Gastrocnemius medialis (tissue), 4 donors: ENCODE measurements around the gene PRR19. TPM values are rescaled to one million over a fixed set of nuclear protein-coding genes. Genes with fewer than 3 reads are reported as not detected.

Experiments used
- ATAC-seq, 2 donors: fragments of 150-250 bp; one replicate each; pipeline ENCODE4 v1.9.1; 2016
- DNase-seq, 2 donors: peaks; one replicate each; pipeline ENCODE4 v3.0.0-alpha.2; 2019
- H3K27ac ChIP-seq, 4 donors: fragments of 200-600 bp; sonication (generic); 1 replicate in 1 of 4; 2 replicates in 3 of 4; pipeline ENCODE4 v1.5.1; 2016 to 2018; ENCODE audit warnings: mild to moderate bottlenecking in 2 of 4, moderate library complexity in 1 of 4
- H3K27me3 ChIP-seq, 3 donors: fragments of 200-600 bp; sonication (generic) in 2 of 3; 1 replicate in 1 of 3; 2 replicates in 2 of 3; pipeline versions ENCODE4 v1.5.1 to v1.6.0; 2016 to 2019; ENCODE audit warnings: mild to moderate bottlenecking in 1 of 3, moderate library complexity in 1 of 3
- H3K36me3 ChIP-seq, 2 donors: fragments of 200-600 bp; sonication (generic) in 1 of 2; one replicate each; pipeline ENCODE4 v1.5.1; 2017 to 2018
- H3K4me1 ChIP-seq, 2 donors: fragments of 200-600 bp; sonication (generic) in 1 of 2; one replicate each; pipeline ENCODE4 v1.5.1; 2016 to 2017; ENCODE audit warnings: mild to moderate bottlenecking in 2 of 2
- H3K4me3 ChIP-seq, 4 donors: fragments of 200-600 bp; sonication (generic) in 3 of 4; 1 replicate in 1 of 4; 2 replicates in 3 of 4; pipeline ENCODE4 v1.5.1; 2016 to 2019; ENCODE audit warnings: mild to moderate bottlenecking in 2 of 4
- H3K9me3 ChIP-seq, 3 donors: fragments of 200-600 bp; sonication (generic) in 2 of 3; 1 replicate in 1 of 3; 2 replicates in 2 of 3; pipeline ENCODE4 v1.5.1; 2016 to 2019
- CTCF ChIP-seq, 5 experiments: fragments of 450-650 bp in 3 of 5; fragments of 200-600 bp in 2 of 5; sonication (generic) in 2 of 5; IDR thresholded peaks in 4 of 5; conservative IDR thresholded peaks in 1 of 5; 1 replicate in 4 of 5; 2 replicates in 1 of 5; pipeline ENCODE4 v1.5.1; 2016 to 2019; ENCODE audit warnings: antibody characterized with exemption in 5 of 5, mild to moderate bottlenecking in 3 of 5, moderate library complexity in 3 of 5
- POLR2A ChIP-seq, 2 donors: fragments of 450-650 bp; IDR thresholded peaks; one replicate each; pipeline ENCODE4 v1.6.1; 2017; ENCODE audit warnings: antibody characterized with exemption in 2 of 2, mild to moderate bottlenecking in 2 of 2, moderate library complexity in 2 of 2
- in situ Hi-C, 4 donors: fragments of 200-750 bp; cut with MboI; loops; one replicate each; pipeline versions ENCODE4 v1.15.0 to v1.8.0; 2017; ENCODE audit warnings: low sequenced_read_pairs in 4 of 4
- intact Hi-C: fragments of 100-400 bp; cut with DNase I; formaldehyde crosslinking; loops from one replicate; pipeline ENCODE4 v1.15.1; 2023; ENCODE audit warnings: low total_unique reads
- total RNA-seq, 4 donors: library from RNA; depleted of rRNA; stranded (reverse); fragments of >200 nt; gene quantifications; one replicate each; pipeline versions ENCODE4 v1.1.0 to v1.2.3, GENCODE V29; 2016

PRR19 gene
- total RNA-seq, 4 donors from 2014 or later, result not detected

GRCh38 chr19:42306646-42307045 is 4.7 kb downstream of the PRR19 start:
- Histone ChIP-seq H3K36me3 (no peaks in the 10 kb centered on the region), H3K27me3 (peaks cover 0 to 3% (median 2%) of the 10 kb centered on the region in 3 donors), H3K4me3 (no peak overlapping the region), H3K9me3 (no peaks in the 10 kb centered on the region), H3K27ac (no peak overlapping the region), H3K4me1 (peaks cover 15 to 16% of the 10 kb centered on the region in 2 donors)
- no peak for TF ChIP-seq CTCF (IDR thresholded peaks at IDR 0.05 in 4 of 5, conservative IDR thresholded peaks at IDR 0.05 in 1 of 5)
- ATAC-seq (no peak), DNase-seq (no peak)
- in situ Hi-C loops (loop anchor here in 1 of 4 donors (25.0 kb wide), 1 partner anchor 169 kb away; the partner anchor contains the start of gene POU2F2), intact Hi-C loops (no loop called here)

GRCh38 chr19:42309686-42310085 is 7.8 kb downstream of the PRR19 start:
- H3K9me3 ChIP-seq, result no peaks in the 10 kb centered on the region
- no peak overlapping the region for H3K27ac ChIP-seq
- H3K27me3 ChIP-seq, result peaks cover 0 to 18% (median 17%) of the 10 kb centered on the region in 3 donors
- intact Hi-C loops (no loop called here), in situ Hi-C loops (loop anchor here in 1 of 4 donors (25.0 kb wide), 1 partner anchor 172 kb away; the partner anchor contains the start of gene POU2F2)
- H3K36me3 ChIP-seq, result no peaks in the 10 kb centered on the region
- H3K4me1 ChIP-seq, result peaks cover 3 to 7% of the 10 kb centered on the region in 2 donors
- H3K4me3 ChIP-seq, result no peak overlapping the region
- DNase-seq (no peak), ATAC-seq (no peak)
- TF ChIP-seq CTCF (IDR thresholded peaks at IDR 0.05 in 4 of 5, conservative IDR thresholded peaks at IDR 0.05 in 1 of 5) (no peak), POLR2A (IDR thresholded peaks at IDR 0.05) (no peak)

DNA sequence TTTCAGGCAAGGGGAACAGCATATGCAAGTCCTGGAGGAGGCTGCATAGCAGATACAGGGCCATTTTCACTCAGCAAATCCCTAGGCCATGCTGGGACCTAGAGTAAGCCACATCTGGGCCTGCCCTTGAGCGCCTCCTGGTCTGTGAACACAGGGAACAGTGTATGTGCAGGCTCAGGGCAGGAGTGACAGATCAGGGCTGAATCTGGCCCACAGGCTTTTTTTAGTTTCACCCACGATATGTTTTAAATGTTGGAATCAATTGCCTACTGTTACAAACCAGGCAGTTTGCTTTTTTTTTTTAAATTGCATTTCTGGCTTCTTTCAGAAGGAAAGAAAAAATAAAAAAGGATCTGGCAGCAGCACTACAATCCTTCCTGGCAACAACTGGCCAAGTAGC is 9.7 kb downstream of the PRR19 start:
- in situ Hi-C loops (loop anchor here in 1 of 4 donors (25.0 kb wide), 1 partner anchor 174 kb away; the partner anchor contains the start of gene POU2F2), intact Hi-C loops (no loop called here)
- ATAC-seq (no peak), DNase-seq (no peak)
- no peak overlapping the region for H3K4me3 ChIP-seq
- H3K27ac ChIP-seq, result no peak overlapping the region
- no peak for TF ChIP-seq CTCF (IDR thresholded peaks at IDR 0.05 in 4 of 5, conservative IDR thresholded peaks at IDR 0.05 in 1 of 5)
- peaks cover 3 to 7% of the 10 kb centered on the region in 2 donors for H3K4me1 ChIP-seq
- no peaks in the 10 kb centered on the region for H3K9me3 ChIP-seq
- H3K27me3 ChIP-seq, result peaks cover 0 to 18% (median 17%) of the 10 kb centered on the region in 3 donors
- no peaks in the 10 kb centered on the region for H3K36me3 ChIP-seq

DNA sequence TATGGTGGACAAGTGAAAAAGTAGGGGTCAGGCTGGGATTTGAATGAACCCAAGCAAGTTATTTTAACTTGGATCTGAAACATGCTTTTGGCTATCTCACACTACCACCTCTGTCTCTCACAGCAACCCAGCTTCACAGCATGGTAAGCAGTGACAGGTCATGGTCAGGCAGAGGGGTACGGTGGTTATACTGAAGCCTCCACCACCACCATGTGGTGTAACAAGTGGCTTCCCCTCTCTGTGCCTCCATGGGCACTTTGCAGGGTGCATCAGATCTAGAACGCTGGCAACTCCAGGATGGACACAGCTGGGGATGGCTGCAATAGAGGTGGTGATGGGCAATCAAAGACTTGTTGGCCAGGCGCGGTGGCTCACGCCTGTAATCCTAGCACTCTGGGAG is 10.4 kb downstream of the PRR19 start:
- ATAC-seq (no peak), DNase-seq (no peak)
- Histone ChIP-seq H3K27ac (no peak overlapping the region), H3K9me3 (no peaks in the 10 kb centered on the region), H3K27me3 (peaks cover 0 to 18% (median 17%) of the 10 kb centered on the region in 3 donors), H3K36me3 (no peaks in the 10 kb centered on the region), H3K4me1 (peaks cover 3 to 7% of the 10 kb centered on the region in 2 donors), H3K4me3 (peak overlapping the region in 1 of 4 donors; percentile 80)
- in situ Hi-C loops (loop anchor here in 1 of 4 donors (25.0 kb wide), 1 partner anchor 175 kb away; the partner anchor contains the start of gene POU2F2), intact Hi-C loops (no loop called here)
- TF ChIP-seq CTCF (IDR thresholded peaks at IDR 0.05 in 4 of 5, conservative IDR thresholded peaks at IDR 0.05 in 1 of 5), result no peak
- no peak for TF ChIP-seq POLR2A (IDR thresholded peaks at IDR 0.05)
